ENCODE measurements around the gene TIFAB.

The TIFAB gene

GRCh38 chr5:135487839-135488514 lies 35.8 kb upstream of the TIFAB start:
- Mint-ChIP-seq H3K4me3 (no peak overlapping the region), H3K36me3 (ENCODE audit: low read depth) (no peaks in the 10 kb centered on the region), H3K4me1 (ENCODE audit: low read depth) (peaks cover 2% of the 10 kb centered on the region), H3K27ac (no peak overlapping the region), H3K9me3 (no peaks in the 10 kb centered on the region), H3K27me3 (ENCODE audit: low read depth) (peaks cover 78% of the 10 kb centered on the region)

GRCh38 chr5:135487037-135487395 lies 34.9 kb upstream of the TIFAB start:
- H3K27ac Mint-ChIP-seq, result no peak overlapping the region
- H3K27me3 Mint-ChIP-seq (ENCODE audit: low read depth), result peaks cover 68% of the 10 kb centered on the region
- H3K36me3 Mint-ChIP-seq (ENCODE audit: low read depth), result no peaks in the 10 kb centered on the region
- no peak overlapping the region for H3K4me3 Mint-ChIP-seq
- no peaks in the 10 kb centered on the region for H3K9me3 Mint-ChIP-seq
- H3K4me1 Mint-ChIP-seq (ENCODE audit: low read depth), result peaks cover 2% of the 10 kb centered on the region

GRCh38 chr5:135486131-135487036 lies 34.2 kb upstream of the TIFAB start:
- H3K36me3 Mint-ChIP-seq (ENCODE audit: low read depth), result no peaks in the 10 kb centered on the region
- H3K4me3 Mint-ChIP-seq, result no peak overlapping the region
- H3K9me3 Mint-ChIP-seq, result no peaks in the 10 kb centered on the region
- H3K4me1 Mint-ChIP-seq (ENCODE audit: low read depth), result peaks cover 2% of the 10 kb centered on the region
- H3K27me3 Mint-ChIP-seq (ENCODE audit: low read depth), result peaks cover 62% of the 10 kb centered on the region
- H3K27ac Mint-ChIP-seq, result no peak overlapping the region

- H3K27ac Mint-ChIP-seq, result no peak overlapping the region
- H3K4me3 Mint-ChIP-seq, result no peak overlapping the region
- peaks cover 46% of the 10 kb centered on the region for H3K27me3 Mint-ChIP-seq (ENCODE audit: low read depth)
- no peaks in the 10 kb centered on the region for H3K36me3 Mint-ChIP-seq (ENCODE audit: low read depth)
- H3K4me1 Mint-ChIP-seq (ENCODE audit: low read depth), result peaks cover 2% of the 10 kb centered on the region
- H3K9me3 Mint-ChIP-seq, result no peaks in the 10 kb centered on the region
These were observed 32.5 kb upstream of the TIFAB start for GRCh38 chr5:135484674-135485086.

- no peaks in the 10 kb centered on the region for H3K4me1 Mint-ChIP-seq (ENCODE audit: low read depth)
- no peaks in the 10 kb centered on the region for H3K9me3 Mint-ChIP-seq
- no peaks in the 10 kb centered on the region for H3K36me3 Mint-ChIP-seq (ENCODE audit: low read depth)
- no peak overlapping the region for H3K4me3 Mint-ChIP-seq
- H3K27me3 Mint-ChIP-seq (ENCODE audit: low read depth), result peaks cover 36% of the 10 kb centered on the region
- no peak overlapping the region for H3K27ac Mint-ChIP-seq
These were observed 31.1 kb upstream of the TIFAB start for GRCh38 chr5:135483254-135483653.

GRCh38 chr5:135482381-135482933 lies 30.3 kb upstream of the TIFAB start:
- Mint-ChIP-seq H3K27ac (no peak overlapping the region), H3K9me3 (no peaks in the 10 kb centered on the region), H3K4me3 (no peak overlapping the region), H3K27me3 (ENCODE audit: low read depth) (peaks cover 28% of the 10 kb centered on the region), H3K36me3 (ENCODE audit: low read depth) (no peaks in the 10 kb centered on the region), H3K4me1 (ENCODE audit: low read depth) (no peaks in the 10 kb centered on the region)

GRCh38 chr5:135481909-135482311 lies 29.8 kb upstream of the TIFAB start:
- no peak overlapping the region for H3K4me3 Mint-ChIP-seq
- no peaks in the 10 kb centered on the region for H3K4me1 Mint-ChIP-seq (ENCODE audit: low read depth)
- peaks cover 23% of the 10 kb centered on the region for H3K27me3 Mint-ChIP-seq (ENCODE audit: low read depth)
- H3K27ac Mint-ChIP-seq, result no peak overlapping the region
- no peaks in the 10 kb centered on the region for H3K36me3 Mint-ChIP-seq (ENCODE audit: low read depth)
- H3K9me3 Mint-ChIP-seq, result no peaks in the 10 kb centered on the region

GRCh38 chr5:135481387-135481786 lies 29.2 kb upstream of the TIFAB start:
- Mint-ChIP-seq H3K9me3 (no peaks in the 10 kb centered on the region), H3K36me3 (ENCODE audit: low read depth) (no peaks in the 10 kb centered on the region), H3K4me1 (ENCODE audit: low read depth) (no peaks in the 10 kb centered on the region), H3K4me3 (no peak overlapping the region), H3K27ac (no peak overlapping the region), H3K27me3 (ENCODE audit: low read depth) (peaks cover 17% of the 10 kb centered on the region)

GRCh38 chr5:135480511-135480910 lies 28.4 kb upstream of the TIFAB start:
- no peaks in the 10 kb centered on the region for H3K4me1 Mint-ChIP-seq (ENCODE audit: low read depth)
- no peaks in the 10 kb centered on the region for H3K9me3 Mint-ChIP-seq
- H3K27ac Mint-ChIP-seq, result no peak overlapping the region
- no peak overlapping the region for H3K4me3 Mint-ChIP-seq
- no peaks in the 10 kb centered on the region for H3K36me3 Mint-ChIP-seq (ENCODE audit: low read depth)
- peaks cover 9% of the 10 kb centered on the region for H3K27me3 Mint-ChIP-seq (ENCODE audit: low read depth)

GRCh38 chr5:135478938-135479337 lies 26.8 kb upstream of the TIFAB start:
- Mint-ChIP-seq H3K27me3 (ENCODE audit: low read depth) (peaks cover 6% of the 10 kb centered on the region), H3K4me1 (ENCODE audit: low read depth) (no peaks in the 10 kb centered on the region), H3K27ac (no peak overlapping the region), H3K9me3 (no peaks in the 10 kb centered on the region), H3K36me3 (ENCODE audit: low read depth) (no peaks in the 10 kb centered on the region), H3K4me3 (no peak overlapping the region)

- H3K4me1 Mint-ChIP-seq (ENCODE audit: low read depth), result no peaks in the 10 kb centered on the region
These were observed 25.5 kb upstream of the TIFAB start for GRCh38 chr5:135477613-135478066.

GRCh38 chr5:135476615-135477581 lies 24.7 kb upstream of the TIFAB start:
- Mint-ChIP-seq H3K4me1 (ENCODE audit: low read depth) (no peaks in the 10 kb centered on the region), H3K27me3 (ENCODE audit: low read depth) (peaks cover 15% of the 10 kb centered on the region), H3K27ac (no peak overlapping the region), H3K9me3 (no peaks in the 10 kb centered on the region), H3K4me3 (no peak overlapping the region), H3K36me3 (ENCODE audit: low read depth) (no peaks in the 10 kb centered on the region)

More at GRCh38 chr5:135477613-135478066, 25.5 kb upstream of the TIFAB start:
- no peak overlapping the region for H3K27ac Mint-ChIP-seq
- no peaks in the 10 kb centered on the region for H3K36me3 Mint-ChIP-seq (ENCODE audit: low read depth)
- H3K9me3 Mint-ChIP-seq, result no peaks in the 10 kb centered on the region
- H3K27me3 Mint-ChIP-seq (ENCODE audit: low read depth), result peaks cover 11% of the 10 kb centered on the region
- no peak overlapping the region for H3K4me3 Mint-ChIP-seq

- Mint-ChIP-seq H3K4me1 (ENCODE audit: low read depth) (no peaks in the 10 kb centered on the region), H3K4me3 (no peak overlapping the region), H3K27me3 (ENCODE audit: low read depth) (peaks cover 31% of the 10 kb centered on the region), H3K36me3 (ENCODE audit: low read depth) (no peaks in the 10 kb centered on the region), H3K9me3 (no peaks in the 10 kb centered on the region), H3K27ac (no peak overlapping the region)
These were observed 22.0 kb upstream of the TIFAB start for GRCh38 chr5:135473956-135474670.

Measured in T-helper 1 cell treated with Interleukin-12 subunit alpha and Interleukin-12 subunit beta and Interleukin-4 antibody, amounts not matched to agents 30 μg/mL and 1 μg/mL, for 36 hours (primary cell).